Parietal lobe (tissue), 1 donor: ENCODE data around the gene BRPF3. TPM values are rescaled to one million over a fixed set of nuclear protein-coding genes. Genes with fewer than 3 reads are reported as not detected.

Source experiments
- total RNA-seq: library from RNA; depleted of rRNA; stranded (reverse); fragments of >200 nt; gene quantifications from one replicate; pipeline ENCODE4 v1.2.3, GENCODE V29; 2014

Gene BRPF3
- total RNA-seq, result 48.8 TPM

DNA sequence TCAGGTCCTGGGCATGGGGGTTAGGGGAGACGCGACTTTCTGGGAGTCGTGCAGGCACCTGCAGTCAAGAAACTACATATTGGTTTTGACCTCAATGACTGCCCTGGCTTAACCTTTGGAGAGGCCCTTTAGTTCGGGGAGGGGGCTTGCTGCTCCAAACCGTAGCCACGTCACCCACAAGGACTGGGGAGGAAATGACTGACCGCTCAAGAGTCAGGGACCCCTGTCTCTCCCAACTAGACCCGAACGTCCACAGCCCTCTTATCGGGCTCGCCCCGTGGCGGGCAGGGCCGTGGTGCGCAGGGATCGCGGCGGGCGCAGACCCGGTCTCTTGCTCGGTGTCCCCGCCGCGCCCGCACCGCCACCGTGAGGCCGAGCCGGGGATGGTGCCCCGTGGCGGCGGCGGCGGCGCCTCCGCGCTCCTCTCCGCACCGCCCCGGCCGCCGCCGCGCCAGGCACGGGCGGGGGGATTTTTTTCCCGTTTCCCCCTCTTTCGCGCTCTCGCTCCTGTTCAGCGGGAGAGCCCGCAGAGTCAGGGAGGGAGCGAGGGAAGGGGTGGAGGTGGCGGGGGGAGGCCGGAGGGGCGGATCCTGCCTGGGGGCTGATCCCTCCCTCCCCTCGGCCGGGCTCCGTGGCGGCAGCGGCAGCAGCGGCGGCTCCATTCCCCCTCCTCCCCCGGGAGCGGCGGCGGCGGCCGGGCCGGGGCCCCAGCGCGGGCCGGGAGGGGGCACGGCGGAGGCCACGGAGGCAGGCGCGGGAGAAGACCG lies at the start of gene BRPF3:
Gene BRPF3, plus strand, starts transcription at position 632 of the 767 bp plus-strand sequence. CDS start 3,579 bp downstream, outside the sequence.

DNA sequence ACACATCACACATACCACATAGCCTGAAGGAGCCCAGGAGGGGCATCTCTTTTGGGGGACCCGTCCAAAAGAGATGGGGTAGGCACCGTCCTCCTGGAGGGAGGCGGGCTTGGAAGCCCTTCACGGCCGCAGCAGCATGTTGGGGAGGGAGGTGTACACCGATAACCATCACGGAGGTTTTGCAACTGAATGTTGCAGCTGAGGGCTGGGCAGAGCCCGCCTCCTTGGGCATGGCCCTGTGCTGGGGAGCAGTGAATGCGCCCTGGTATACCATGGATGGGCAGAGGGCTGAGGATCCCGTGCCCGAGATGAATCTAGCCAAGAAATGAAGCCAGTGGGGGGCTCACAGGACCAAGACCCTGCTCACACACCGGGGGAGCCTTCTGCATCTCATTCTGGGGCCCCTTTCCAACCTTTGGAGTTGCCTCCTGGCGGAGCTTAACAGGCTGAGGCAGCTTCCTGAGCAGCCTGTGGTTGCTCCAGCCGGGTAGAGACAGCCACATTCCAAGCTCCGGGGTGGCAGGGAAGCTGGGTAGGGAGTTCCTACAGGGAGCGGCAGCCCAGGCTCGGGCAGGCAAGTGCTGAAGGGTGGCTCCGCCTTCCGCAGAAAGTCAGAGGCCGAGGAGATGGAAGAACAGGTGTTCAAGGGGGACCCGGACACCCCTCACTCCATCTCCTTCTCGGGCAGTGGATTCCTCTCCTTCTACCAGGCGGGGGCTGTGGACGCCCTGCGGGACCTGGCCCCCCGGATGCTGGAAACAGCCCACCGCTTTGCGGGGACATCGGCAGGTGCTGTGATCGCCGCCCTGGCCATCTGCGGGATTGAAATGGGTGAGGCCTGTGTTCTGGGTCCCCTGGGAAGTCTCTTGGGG lies 73.5 kb downstream of the BRPF3 start, which contains the start of gene PNPLA1:
Gene PNPLA1, plus strand, starts transcription at position 227 of the 872 bp plus-strand sequence. Its CDS starts 400 bp downstream, at position 627.

Other genes starting within 250 kb of the BRPF3 start
- 3.8 TPM for gene SLC26A8, start 172.1 kb upstream of the BRPF3 start, total RNA-seq
- 102 TPM for gene MAPK14, start 168.9 kb upstream of the BRPF3 start, total RNA-seq
- 3.4 TPM for gene MAPK13, start 66.2 kb upstream of the BRPF3 start, total RNA-seq
- gene PNPLA1, start 73.3 kb downstream of the BRPF3 start, total RNA-seq, result not detected
- gene BNIP5, start 140.1 kb downstream of the BRPF3 start, total RNA-seq, result not detected
- gene ETV7, start 190.9 kb downstream of the BRPF3 start, total RNA-seq, result not detected
- gene PXT1, start 246.1 kb downstream of the BRPF3 start, total RNA-seq, result not detected
- gene KCTD20, start 246.3 kb downstream of the BRPF3 start, total RNA-seq, result 68.5 TPM